ENCODE measurements around the gene MICALL1.

- no peak for TF ChIP-seq CTCF (IDR thresholded peaks at IDR 0.05)
- TF ChIP-seq EZH2 (IDR thresholded peaks at IDR 0.05), result no peak
These were observed 66.4 kb downstream of the MICALL1 start for GRCh38 chr22:37972527-37972926.
